B cell (primary cell): Measurements from ENCODE around the gene DCAF6. TPM values are rescaled to one million over a fixed set of nuclear protein-coding genes. Genes with fewer than 3 reads are reported as not detected.
A peak's percentile ranks its signal among the peaks of the same experiment; 100 is the strongest.
"Not testable (repeated sequence)": the region's sequence is repeated elsewhere in the genome, so short reads cannot be mapped to it uniquely, and the experiment has no call there.

Source experiments
- ATAC-seq: fragments of 200-7000 bp; cut with Tn5 transposase; one replicate; pipeline ENCODE4 v1.10.0; 2021; ENCODE audit warnings: low read depth, mild to moderate bottlenecking, moderate number of reproducible peaks, moderate library complexity
- CTCF ChIA-PET: fragments of 350-600 bp; sonication (Branson Sonifier 250); formaldehyde crosslinking; loops from one replicate; lab custom pipeline; 2021; ENCODE audit warnings: antibody characterized with exemption, inconsistent platforms; lab: Charles Lee
- POLR2A ChIA-PET: fragments of 350-600 bp; sonication (Branson Sonifier 250); formaldehyde crosslinking; loops from one replicate; lab custom pipeline; 2021; ENCODE audit warnings: antibody characterized with exemption; lab: Charles Lee
- DNase-seq: peaks from one replicate; pipeline ENCODE4 v3.0.0; 2013
- H2AFZ ChIP-seq: 2 replicates; pipeline ENCODE4 v1.6.1; 2012; ENCODE audit warnings: mild to moderate bottlenecking, low read depth, low read length; ENCODE audit not compliant: insufficient read depth, poor library complexity, severe bottlenecking
- H3K27ac ChIP-seq, 2 donors: 1 replicate in 1 of 2; 2 replicates in 1 of 2; pipeline ENCODE4 v1.5.1; 2012 to 2013; ENCODE audit warnings: low read length in 2 of 2, mild to moderate bottlenecking in 2 of 2, moderate library complexity in 1 of 2
- H3K27me3 ChIP-seq, 4 experiments: fragments of 200-600 bp in 1 of 4; sonication (generic) in 1 of 4; replicated peaks in 1 of 4; 1 replicate in 2 of 4; 2 replicates in 2 of 4; pipeline versions ENCODE4 v1.6.1 to v1.7.0; 2013 to 2016; ENCODE audit warnings: low read length in 3 of 4, mild to moderate bottlenecking in 2 of 4, mixed read lengths in 1 of 4, moderate library complexity in 1 of 4; ENCODE audit not compliant: insufficient read depth in 4 of 4, control insufficient read depth in 3 of 4; ENCODE audit errors: control extremely low read depth in 1 of 4
- H3K36me3 ChIP-seq, 2 experiments: replicated peaks in 1 of 2; 1 replicate in 1 of 2; 2 replicates in 1 of 2; pipeline versions ENCODE4 v1.6.1 to v1.7.1; 2013; ENCODE audit warnings: low read length in 1 of 2; ENCODE audit not compliant: insufficient read depth in 2 of 2, control insufficient read depth in 1 of 2; ENCODE audit errors: control extremely low read depth in 1 of 2, extremely low read depth in 1 of 2
- H3K4me1 ChIP-seq, 2 donors: fragments of 200-600 bp in 1 of 2; sonication (generic) in 1 of 2; 1 replicate in 1 of 2; 2 replicates in 1 of 2; pipeline versions ENCODE4 v1.5.1 to v1.6.1; 2013 to 2017; ENCODE audit warnings: low read length in 2 of 2; ENCODE audit not compliant: control insufficient read depth in 2 of 2, insufficient read depth in 2 of 2
- H3K4me2 ChIP-seq: replicated peaks from 2 replicates; pipeline ENCODE3; 2012; ENCODE audit warnings: mild to moderate bottlenecking, low read depth, low read length; ENCODE audit not compliant: poor library complexity, severe bottlenecking
- H3K4me3 ChIP-seq, 5 experiments: fragments of 200-600 bp in 1 of 5; sonication (generic) in 1 of 5; 1 replicate in 3 of 5; 2 replicates in 2 of 5; pipeline versions ENCODE4 v1.5.1 to v1.7.0; 2011 to 2016; ENCODE audit warnings: low read length in 4 of 5, mild to moderate bottlenecking in 4 of 5, low read depth in 2 of 5, control low read depth in 1 of 5, moderate library complexity in 1 of 5; ENCODE audit not compliant: insufficient read depth in 1 of 5; ENCODE audit errors: control extremely low read depth in 1 of 5, extremely low read depth in 1 of 5
- H3K79me2 ChIP-seq: fragments of 200-600 bp; sonication (generic); one replicate; pipeline ENCODE4 v1.6.0; 2016; ENCODE audit warnings: low read length; ENCODE audit not compliant: control insufficient read depth, insufficient read depth
- H3K9ac ChIP-seq: fragments of 200-600 bp; sonication (generic); 2 replicates; pipeline ENCODE4 v1.6.1; 2017; ENCODE audit warnings: mild to moderate bottlenecking, low read length, moderate library complexity
- H3K9me3 ChIP-seq, 3 donors: one replicate each; pipeline versions ENCODE4 v1.6.1 to v1.7.1; 2013; ENCODE audit warnings: low read length in 2 of 3; ENCODE audit not compliant: control insufficient read depth in 2 of 3, insufficient read depth in 1 of 3; ENCODE audit errors: control extremely low read depth in 1 of 3
- H4K20me1 ChIP-seq: 2 replicates; pipeline ENCODE4 v1.6.0; 2012; ENCODE audit warnings: mild to moderate bottlenecking, low read length; ENCODE audit not compliant: insufficient read depth, control insufficient read depth, poor library complexity, severe bottlenecking
- H3K27ac Mint-ChIP-seq: one replicate; pipeline ENCODE4 v1.8.0; 2021; ENCODE audit warnings: mixed read lengths
- H3K27me3 Mint-ChIP-seq: one replicate; pipeline ENCODE4 v1.8.0; 2021; ENCODE audit warnings: mixed read lengths
- H3K4me1 Mint-ChIP-seq: one replicate; pipeline ENCODE4 v1.8.0; 2021; ENCODE audit warnings: mixed read lengths
- H3K4me3 Mint-ChIP-seq: one replicate; pipeline ENCODE4 v1.8.0; 2021; ENCODE audit warnings: mixed read lengths
- H3K9me3 Mint-ChIP-seq: one replicate; pipeline ENCODE4 v1.8.0; 2022; ENCODE audit warnings: mixed read lengths; ENCODE audit not compliant: insufficient read depth
- CTCF ChIP-seq: fragments of 200-600 bp; IDR thresholded peaks from one replicate; pipeline ENCODE4 v1.8.0; 2022; ENCODE audit warnings: antibody characterized with exemption, mild to moderate bottlenecking
- EZH2 ChIP-seq: IDR thresholded peaks from 2 replicates; pipeline ENCODE4 v1.6.1; 2012; ENCODE audit warnings: borderline replicate concordance, low read depth, mild to moderate bottlenecking, moderate library complexity, low read length; ENCODE audit not compliant: insufficient read depth, poor library complexity, severe bottlenecking
- WGBS: methylation state at CpG from one replicate; pipeline ENCODE4 v1.1.5; 2013; ENCODE audit warnings: missing lambda C conversion rate; ENCODE audit not compliant: insufficient coverage; 5-methylcytosine and 5-hydroxymethylcytosine counted together
- intact Hi-C: fragments of 100-400 bp; cut with micrococcal nuclease; formaldehyde crosslinking; loops from one replicate; pipeline ENCODE4 v1.10.0; 2022
- polyA plus RNA-seq: library from polyadenylated mRNA; depleted of rRNA; stranded (reverse); fragments of >200 nt; gene quantifications from 2 replicates; pipeline ENCODE4 v1.2.3, GENCODE V29; 2012
- total RNA-seq, 2 donors: library from RNA; stranded (reverse); fragments of 120-200 nt in 1 of 2; gene quantifications; 1 replicate in 1 of 2; 2 replicates in 1 of 2; pipeline versions ENCODE4 v1.2.3 to v1.2.4, GENCODE V29; 2013 to 2022

The DCAF6 gene
- total and polyA plus RNA-seq, 2 donors (not counting 1 experiment from before 2014, with no cell fraction given), result 17.5 to 40.4 TPM

DNA sequence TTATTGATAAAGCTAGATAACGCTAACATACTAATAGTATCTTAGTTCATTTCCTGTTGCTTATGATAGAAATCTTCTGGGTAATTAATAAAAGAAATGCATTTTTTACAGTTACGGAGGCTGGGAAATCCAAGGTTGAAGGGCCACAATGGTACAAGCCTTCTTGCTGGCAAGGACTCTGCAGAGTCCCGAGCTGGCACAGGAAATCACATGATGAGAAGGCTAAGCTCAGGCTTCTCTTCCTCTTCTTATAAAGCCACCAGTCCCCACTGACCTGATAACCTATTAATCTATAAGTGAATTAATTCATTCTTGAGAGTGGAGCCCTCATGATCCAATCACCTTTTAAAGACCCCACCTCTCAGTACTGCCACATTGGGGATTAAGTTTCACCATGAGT is 117.6 kb downstream of the DCAF6 start:
- no peaks in the 10 kb centered on the region for H3K27me3 ChIP-seq
- no peaks in the 10 kb centered on the region for H3K9me3 ChIP-seq
- DNase-seq, result no peak
- peaks cover 0 to 5% of the 10 kb centered on the region in 2 experiments for H3K36me3 ChIP-seq
- H3K9me3 Mint-ChIP-seq, result no peaks in the 10 kb centered on the region
- TF ChIP-seq CTCF, result no peak
- no peak for TF ChIP-seq EZH2
- H2AFZ ChIP-seq, result no peak overlapping the region
- peaks cover 4% of the 10 kb centered on the region for H3K4me1 Mint-ChIP-seq
- H3K27ac Mint-ChIP-seq, result no peak overlapping the region
- no peak overlapping the region for H3K4me3 ChIP-seq
- H3K4me1 ChIP-seq, result peaks cover 7% of the 10 kb centered on the region in 2 donors
- H3K79me2 ChIP-seq, result no peaks in the 10 kb centered on the region
- no peaks in the 10 kb centered on the region for H4K20me1 ChIP-seq
- CTCF ChIA-PET, result interaction anchor here (0.9 kb wide), 1 partner anchor 10 kb away, joined by 3 read pairs; no protein-coding TSS in a partner anchor
- H3K27me3 Mint-ChIP-seq, result no peaks in the 10 kb centered on the region
- intact Hi-C loops, result no loop called here
- no peak for ATAC-seq
- POLR2A ChIA-PET, result no interaction called here
- no peak overlapping the region for H3K4me3 Mint-ChIP-seq
- peak overlapping the region; percentile 11 for H3K4me2 ChIP-seq
- H3K9ac ChIP-seq, result no peak overlapping the region
- H3K27ac ChIP-seq, result no peak overlapping the region
- WGBS, result 86% methylated on average over 1 of the region's 3 CpGs

- H4K20me1 ChIP-seq, intact Hi-C loops, H3K9me3 ChIP-seq, H3K4me1 ChIP-seq, H3K79me2 ChIP-seq, H3K27me3 Mint-ChIP-seq, CTCF ChIA-PET, POLR2A ChIA-PET, H2AFZ ChIP-seq, H3K4me1 Mint-ChIP-seq, H3K27ac Mint-ChIP-seq, H3K27me3 ChIP-seq, H3K4me3 Mint-ChIP-seq, H3K4me2 ChIP-seq, H3K4me3 ChIP-seq, H3K36me3 ChIP-seq, H3K27ac ChIP-seq, DNase-seq, H3K9ac ChIP-seq, H3K9me3 Mint-ChIP-seq: not testable (repeated sequence)
- peak; percentile 57 for ATAC-seq
- WGBS, result 77% methylated on average over 4 of the region's 35 CpGs
Observed at GRCh38 chr1:168056152-168056551, 119.7 kb downstream of the DCAF6 start.
